Measurements from ENCODE around the gene WDR76. TPM values are rescaled to one million over a fixed set of nuclear protein-coding genes. Genes with fewer than 3 reads are reported as not detected.

The WDR76 gene
- polyA plus RNA-seq, 1 experiment, result 1.5 TPM

- POLR2A ChIA-PET, result no interaction called here
- no peak for TF ChIP-seq CTCF (IDR thresholded peaks at IDR 0.05; ENCODE audit: insufficient read depth, low read depth, low read length)
- DNase-seq (ENCODE audit: low read depth), result no peak
- CTCF ChIA-PET, result interaction anchor here (0.9 to 1.8 kb wide), 3 partner anchors 8 to 173 kb away, joined by 3 to 4 read pairs (median 4); no protein-coding TSS in a partner anchor
- H3K27me3 ChIP-seq (ENCODE audit: control insufficient read depth, insufficient read depth, low read length), result no peaks in the 10 kb centered on the region
- H3K36me3 ChIP-seq (ENCODE audit: control insufficient read depth, insufficient read depth, low read length), result no peaks in the 10 kb centered on the region; the same call in none of the 2 replicates
- H3K4me3 ChIP-seq (ENCODE audit: low read depth, low read length), result no peak overlapping the region
Observed at GRCh38 chr15:43887901-43888300, 61.1 kb downstream of the WDR76 start.

GRCh38 chr15:43889042-43889441 is 62.2 kb downstream of the WDR76 start:
- no peak for DNase-seq (ENCODE audit: low read depth)
- POLR2A ChIA-PET, result no interaction called here
- Histone ChIP-seq H3K36me3 (ENCODE audit: control insufficient read depth, insufficient read depth, low read length) (no peaks in the 10 kb centered on the region; the same call in none of the 2 replicates), H3K4me3 (ENCODE audit: low read depth, low read length) (no peak overlapping the region), H3K27me3 (ENCODE audit: control insufficient read depth, insufficient read depth, low read length) (no peaks in the 10 kb centered on the region)
- TF ChIP-seq CTCF (IDR thresholded peaks at IDR 0.05; ENCODE audit: insufficient read depth, low read depth, low read length), result no peak
- CTCF ChIA-PET, result interaction anchor here (1.8 kb wide), 1 partner anchor 9 kb away, joined by 4 read pairs; no protein-coding TSS in a partner anchor

- Histone ChIP-seq H3K4me3 (ENCODE audit: low read depth, low read length) (no peak overlapping the region), H3K36me3 (ENCODE audit: control insufficient read depth, insufficient read depth, low read length) (no peaks in the 10 kb centered on the region; the same call in 1 of the 2 replicates), H3K27me3 (ENCODE audit: control insufficient read depth, insufficient read depth, low read length) (no peaks in the 10 kb centered on the region)
- ChIA-PET POLR2A (no interaction called here), CTCF (interaction anchor here (1.3 to 2.1 kb wide), 2 partner anchors 11 to 12 kb away, joined by 4 to 5 read pairs; no protein-coding TSS in a partner anchor)
- DNase-seq (ENCODE audit: low read depth), result no peak
- TF ChIP-seq CTCF (IDR thresholded peaks at IDR 0.05; ENCODE audit: insufficient read depth, low read depth, low read length), result no peak
Observed at GRCh38 chr15:43893956-43894355, 67.2 kb downstream of the WDR76 start.

- ChIA-PET CTCF (interaction anchor here (2.1 to 2.5 kb wide), 2 partner anchors 9 to 14 kb away, joined by 4 to 8 read pairs; no protein-coding TSS in a partner anchor), POLR2A (no interaction called here)
- no peak for DNase-seq (ENCODE audit: low read depth)
- H3K4me3 ChIP-seq (ENCODE audit: low read depth, low read length), result no peak overlapping the region
- H3K27me3 ChIP-seq (ENCODE audit: control insufficient read depth, insufficient read depth, low read length), result no peaks in the 10 kb centered on the region
- H3K36me3 ChIP-seq (ENCODE audit: control insufficient read depth, insufficient read depth, low read length), result no peaks in the 10 kb centered on the region; the same call in 1 of the 2 replicates
- no peak for TF ChIP-seq CTCF (IDR thresholded peaks at IDR 0.05; ENCODE audit: insufficient read depth, low read depth, low read length)
Observed at GRCh38 chr15:43895586-43895985, 68.8 kb downstream of the WDR76 start.

GRCh38 chr15:43896543-43896942 is 69.7 kb downstream of the WDR76 start:
- Histone ChIP-seq H3K36me3 (ENCODE audit: control insufficient read depth, insufficient read depth, low read length) (no peaks in the 10 kb centered on the region; the same call in 1 of the 2 replicates), H3K27me3 (ENCODE audit: control insufficient read depth, insufficient read depth, low read length) (no peaks in the 10 kb centered on the region), H3K4me3 (ENCODE audit: low read depth, low read length) (no peak overlapping the region)
- ChIA-PET CTCF (interaction anchor here (0.7 to 2.5 kb wide), 2 partner anchors 8 to 15 kb away, joined by 3 to 8 read pairs; no protein-coding TSS in a partner anchor), POLR2A (interaction anchor here (0.5 kb wide), 1 partner anchor 320 kb away, joined by 7 read pairs; no protein-coding TSS in a partner anchor)
- no peak for TF ChIP-seq CTCF (IDR thresholded peaks at IDR 0.05; ENCODE audit: insufficient read depth, low read depth, low read length)
- no peak for DNase-seq (ENCODE audit: low read depth)
